ENCODE results near the gene SDK2. TPM values are rescaled to one million over a fixed set of nuclear protein-coding genes. Genes with fewer than 3 reads are reported as not detected.
A peak's percentile ranks its signal among the peaks of the same experiment; 100 is the strongest.

The SDK2 gene
- total and polyA plus RNA-seq, 2 of the 8 experiments (the other 6 are each of a cell fraction or from before 2014, with no cell fraction given): 3.9 to 4.1 TPM

DNA sequence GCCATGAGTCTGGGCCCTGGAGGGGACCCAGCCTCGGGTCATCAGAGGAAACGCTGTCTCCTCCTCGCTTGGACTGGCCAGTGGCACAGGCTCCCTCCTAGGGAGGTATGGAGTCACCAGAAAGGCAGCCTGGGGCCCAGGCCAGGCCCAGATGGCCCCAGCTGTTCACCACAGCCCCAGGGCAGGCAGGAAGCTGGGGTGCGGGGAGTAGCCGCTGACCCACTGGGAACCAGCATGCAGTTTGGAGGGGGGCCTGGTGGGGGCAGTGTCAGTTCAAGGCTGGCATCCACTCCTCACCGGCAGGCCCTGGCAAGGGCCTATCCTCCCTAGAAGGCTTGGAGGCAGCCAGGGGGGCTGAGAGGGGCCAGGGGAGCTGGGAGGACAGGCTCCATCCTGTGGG is 48.8 kb downstream of the SDK2 start (continued):
- TF ChIP-seq, protein P1, sequence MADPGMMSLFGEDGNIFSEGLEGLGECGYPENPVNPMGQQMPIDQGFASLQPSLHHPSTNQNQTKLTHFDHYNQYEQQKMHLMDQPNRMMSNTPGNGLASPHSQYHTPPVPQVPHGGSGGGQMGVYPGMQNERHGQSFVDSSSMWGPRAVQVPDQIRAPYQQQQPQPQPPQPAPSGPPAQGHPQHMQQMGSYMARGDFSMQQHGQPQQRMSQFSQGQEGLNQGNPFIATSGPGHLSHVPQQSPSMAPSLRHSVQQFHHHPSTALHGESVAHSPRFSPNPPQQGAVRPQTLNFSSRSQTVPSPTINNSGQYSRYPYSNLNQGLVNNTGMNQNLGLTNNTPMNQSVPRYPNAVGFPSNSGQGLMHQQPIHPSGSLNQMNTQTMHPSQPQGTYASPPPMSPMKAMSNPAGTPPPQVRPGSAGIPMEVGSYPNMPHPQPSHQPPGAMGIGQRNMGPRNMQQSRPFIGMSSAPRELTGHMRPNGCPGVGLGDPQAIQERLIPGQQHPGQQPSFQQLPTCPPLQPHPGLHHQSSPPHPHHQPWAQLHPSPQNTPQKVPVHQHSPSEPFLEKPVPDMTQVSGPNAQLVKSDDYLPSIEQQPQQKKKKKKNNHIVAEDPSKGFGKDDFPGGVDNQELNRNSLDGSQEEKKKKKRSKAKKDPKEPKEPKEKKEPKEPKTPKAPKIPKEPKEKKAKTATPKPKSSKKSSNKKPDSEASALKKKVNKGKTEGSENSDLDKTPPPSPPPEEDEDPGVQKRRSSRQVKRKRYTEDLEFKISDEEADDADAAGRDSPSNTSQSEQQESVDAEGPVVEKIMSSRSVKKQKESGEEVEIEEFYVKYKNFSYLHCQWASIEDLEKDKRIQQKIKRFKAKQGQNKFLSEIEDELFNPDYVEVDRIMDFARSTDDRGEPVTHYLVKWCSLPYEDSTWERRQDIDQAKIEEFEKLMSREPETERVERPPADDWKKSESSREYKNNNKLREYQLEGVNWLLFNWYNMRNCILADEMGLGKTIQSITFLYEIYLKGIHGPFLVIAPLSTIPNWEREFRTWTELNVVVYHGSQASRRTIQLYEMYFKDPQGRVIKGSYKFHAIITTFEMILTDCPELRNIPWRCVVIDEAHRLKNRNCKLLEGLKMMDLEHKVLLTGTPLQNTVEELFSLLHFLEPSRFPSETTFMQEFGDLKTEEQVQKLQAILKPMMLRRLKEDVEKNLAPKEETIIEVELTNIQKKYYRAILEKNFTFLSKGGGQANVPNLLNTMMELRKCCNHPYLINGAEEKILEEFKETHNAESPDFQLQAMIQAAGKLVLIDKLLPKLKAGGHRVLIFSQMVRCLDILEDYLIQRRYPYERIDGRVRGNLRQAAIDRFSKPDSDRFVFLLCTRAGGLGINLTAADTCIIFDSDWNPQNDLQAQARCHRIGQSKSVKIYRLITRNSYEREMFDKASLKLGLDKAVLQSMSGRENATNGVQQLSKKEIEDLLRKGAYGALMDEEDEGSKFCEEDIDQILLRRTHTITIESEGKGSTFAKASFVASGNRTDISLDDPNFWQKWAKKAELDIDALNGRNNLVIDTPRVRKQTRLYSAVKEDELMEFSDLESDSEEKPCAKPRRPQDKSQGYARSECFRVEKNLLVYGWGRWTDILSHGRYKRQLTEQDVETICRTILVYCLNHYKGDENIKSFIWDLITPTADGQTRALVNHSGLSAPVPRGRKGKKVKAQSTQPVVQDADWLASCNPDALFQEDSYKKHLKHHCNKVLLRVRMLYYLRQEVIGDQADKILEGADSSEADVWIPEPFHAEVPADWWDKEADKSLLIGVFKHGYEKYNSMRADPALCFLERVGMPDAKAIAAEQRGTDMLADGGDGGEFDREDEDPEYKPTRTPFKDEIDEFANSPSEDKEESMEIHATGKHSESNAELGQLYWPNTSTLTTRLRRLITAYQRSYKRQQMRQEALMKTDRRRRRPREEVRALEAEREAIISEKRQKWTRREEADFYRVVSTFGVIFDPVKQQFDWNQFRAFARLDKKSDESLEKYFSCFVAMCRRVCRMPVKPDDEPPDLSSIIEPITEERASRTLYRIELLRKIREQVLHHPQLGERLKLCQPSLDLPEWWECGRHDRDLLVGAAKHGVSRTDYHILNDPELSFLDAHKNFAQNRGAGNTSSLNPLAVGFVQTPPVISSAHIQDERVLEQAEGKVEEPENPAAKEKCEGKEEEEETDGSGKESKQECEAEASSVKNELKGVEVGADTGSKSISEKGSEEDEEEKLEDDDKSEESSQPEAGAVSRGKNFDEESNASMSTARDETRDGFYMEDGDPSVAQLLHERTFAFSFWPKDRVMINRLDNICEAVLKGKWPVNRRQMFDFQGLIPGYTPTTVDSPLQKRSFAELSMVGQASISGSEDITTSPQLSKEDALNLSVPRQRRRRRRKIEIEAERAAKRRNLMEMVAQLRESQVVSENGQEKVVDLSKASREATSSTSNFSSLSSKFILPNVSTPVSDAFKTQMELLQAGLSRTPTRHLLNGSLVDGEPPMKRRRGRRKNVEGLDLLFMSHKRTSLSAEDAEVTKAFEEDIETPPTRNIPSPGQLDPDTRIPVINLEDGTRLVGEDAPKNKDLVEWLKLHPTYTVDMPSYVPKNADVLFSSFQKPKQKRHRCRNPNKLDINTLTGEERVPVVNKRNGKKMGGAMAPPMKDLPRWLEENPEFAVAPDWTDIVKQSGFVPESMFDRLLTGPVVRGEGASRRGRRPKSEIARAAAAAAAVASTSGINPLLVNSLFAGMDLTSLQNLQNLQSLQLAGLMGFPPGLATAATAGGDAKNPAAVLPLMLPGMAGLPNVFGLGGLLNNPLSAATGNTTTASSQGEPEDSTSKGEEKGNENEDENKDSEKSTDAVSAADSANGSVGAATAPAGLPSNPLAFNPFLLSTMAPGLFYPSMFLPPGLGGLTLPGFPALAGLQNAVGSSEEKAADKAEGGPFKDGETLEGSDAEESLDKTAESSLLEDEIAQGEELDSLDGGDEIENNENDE (IDR thresholded peaks at IDR 0.05; ENCODE audit: insufficient replicate concordance, low read length): no peak
- TF ChIP-seq SRF (IDR thresholded peaks at IDR 0.05; ENCODE audit: low read depth, low read length) (no peak), RAD21 (IDR thresholded peaks at IDR 0.05 in 1 of 2, conservative IDR thresholded peaks at IDR 0.05 in 1 of 2; ENCODE audit: low read depth in 2 of 2, low read length in 2 of 2) (peak; percentile 76 to 87), BACH1 (IDR thresholded peaks at IDR 0.05; ENCODE audit: low read length) (no peak), SIN3A (conservative IDR thresholded peaks at IDR 0.05 in 1 of 2, IDR thresholded peaks at IDR 0.05 in 1 of 2; ENCODE audit: low read depth in 1 of 2, low read length in 2 of 2) (0 out of 4 replicates have a peak, but pooled peaks of 1 of the 2 experiments have one; percentile 27), TAF7 (optimal IDR thresholded peaks at IDR 0.05; ENCODE audit: borderline replicate concordance, low read depth, low read length) (no peak), GABPA (IDR thresholded peaks at IDR 0.05; ENCODE audit: borderline replicate concordance, insufficient read depth, low read length) (no peak)
- TF ChIP-seq, protein P2, sequence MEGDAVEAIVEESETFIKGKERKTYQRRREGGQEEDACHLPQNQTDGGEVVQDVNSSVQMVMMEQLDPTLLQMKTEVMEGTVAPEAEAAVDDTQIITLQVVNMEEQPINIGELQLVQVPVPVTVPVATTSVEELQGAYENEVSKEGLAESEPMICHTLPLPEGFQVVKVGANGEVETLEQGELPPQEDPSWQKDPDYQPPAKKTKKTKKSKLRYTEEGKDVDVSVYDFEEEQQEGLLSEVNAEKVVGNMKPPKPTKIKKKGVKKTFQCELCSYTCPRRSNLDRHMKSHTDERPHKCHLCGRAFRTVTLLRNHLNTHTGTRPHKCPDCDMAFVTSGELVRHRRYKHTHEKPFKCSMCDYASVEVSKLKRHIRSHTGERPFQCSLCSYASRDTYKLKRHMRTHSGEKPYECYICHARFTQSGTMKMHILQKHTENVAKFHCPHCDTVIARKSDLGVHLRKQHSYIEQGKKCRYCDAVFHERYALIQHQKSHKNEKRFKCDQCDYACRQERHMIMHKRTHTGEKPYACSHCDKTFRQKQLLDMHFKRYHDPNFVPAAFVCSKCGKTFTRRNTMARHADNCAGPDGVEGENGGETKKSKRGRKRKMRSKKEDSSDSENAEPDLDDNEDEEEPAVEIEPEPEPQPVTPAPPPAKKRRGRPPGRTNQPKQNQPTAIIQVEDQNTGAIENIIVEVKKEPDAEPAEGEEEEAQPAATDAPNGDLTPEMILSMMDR (IDR thresholded peaks at IDR 0.05; ENCODE audit: control extremely low read depth in 1 of 3, insufficient read depth in 1 of 3, low read depth in 1 of 3, low read length in 3 of 3): peak; percentile 68 to 74 (median 71)
